ENCODE measurements around the gene SYN1.

SYN1 gene

GRCh38 chrX:47611926-47612325 lies 7.7 kb downstream of the SYN1 start:
- H3K27me3 ChIP-seq (ENCODE audit: insufficient read depth, low read length, poor library complexity) = no peaks in the 10 kb centered on the region
- no CpG with 5 or more reads among the region's 2 CpGs for WGBS (ENCODE audit: extremely low coverage, insufficient coverage, low lambda C conversion rate)
- H3K23ac ChIP-seq (ENCODE audit: low read length) = no peak overlapping the region
- no peak overlapping the region for H2BK15ac ChIP-seq (replicated peaks; ENCODE audit: low read depth)
- H3K4me3 ChIP-seq (ENCODE audit: low read length) = no peak overlapping the region
- H3K9ac ChIP-seq (ENCODE audit: low read length) = no peak overlapping the region
- no peak overlapping the region for H4K8ac ChIP-seq (ENCODE audit: low read depth, low read length)
- peaks cover 2% of the 10 kb centered on the region for H3K4me1 ChIP-seq (ENCODE audit: control insufficient read depth, low read depth, low read length)
- no peak overlapping the region for H2BK120ac ChIP-seq (ENCODE audit: low read depth, low read length)
- H3K27ac ChIP-seq (ENCODE audit: low read depth, low read length) = no peak overlapping the region
- no peak for DNase-seq
- H2AK5ac ChIP-seq (ENCODE audit: low read length) = no peak overlapping the region
- H2BK5ac ChIP-seq (ENCODE audit: low read length) = no peak overlapping the region
- no peak overlapping the region for H3K56ac ChIP-seq (ENCODE audit: low read length)
- no peak overlapping the region for H3K18ac ChIP-seq (ENCODE audit: low read length)
- no peaks in the 10 kb centered on the region for H3K36me3 ChIP-seq (ENCODE audit: control insufficient read depth, insufficient read depth, low read length)
- no peaks in the 10 kb centered on the region for H3K79me1 ChIP-seq (ENCODE audit: low read length)
- H3K4me2 ChIP-seq (ENCODE audit: low read length) = no peak overlapping the region
- H3K4ac ChIP-seq (ENCODE audit: low read depth, low read length) = no peak overlapping the region
- H3K79me2 ChIP-seq (ENCODE audit: control insufficient read depth, insufficient read depth, low read length) = no peaks in the 10 kb centered on the region
- H4K5ac ChIP-seq (ENCODE audit: low read length) = no peak overlapping the region

GRCh38 chrX:47611489-47611888 lies 8.2 kb downstream of the SYN1 start:
- H3K18ac ChIP-seq (ENCODE audit: low read length) = no peak overlapping the region
- no peaks in the 10 kb centered on the region for H3K27me3 ChIP-seq (ENCODE audit: insufficient read depth, low read length, poor library complexity)
- H3K4ac ChIP-seq (ENCODE audit: low read depth, low read length) = no peak overlapping the region
- H2BK5ac ChIP-seq (ENCODE audit: low read length) = no peak overlapping the region
- no peak overlapping the region for H3K4me3 ChIP-seq (ENCODE audit: low read length)
- H4K5ac ChIP-seq (ENCODE audit: low read length) = no peak overlapping the region
- H3K23ac ChIP-seq (ENCODE audit: low read length) = no peak overlapping the region
- H3K56ac ChIP-seq (ENCODE audit: low read length) = no peak overlapping the region
- no peak overlapping the region for H2BK120ac ChIP-seq (ENCODE audit: low read depth, low read length)
- H2BK15ac ChIP-seq (replicated peaks; ENCODE audit: low read depth) = no peak overlapping the region
- no peaks in the 10 kb centered on the region for H3K79me1 ChIP-seq (ENCODE audit: low read length)
- no peak overlapping the region for H4K8ac ChIP-seq (ENCODE audit: low read depth, low read length)
- WGBS (ENCODE audit: extremely low coverage, insufficient coverage, low lambda C conversion rate) = no CpG with 5 or more reads among the region's 2 CpGs
- no peak for DNase-seq
- peaks cover 2% of the 10 kb centered on the region for H3K4me1 ChIP-seq (ENCODE audit: control insufficient read depth, low read depth, low read length)
- no peaks in the 10 kb centered on the region for H3K36me3 ChIP-seq (ENCODE audit: control insufficient read depth, insufficient read depth, low read length)
- H3K9ac ChIP-seq (ENCODE audit: low read length) = no peak overlapping the region
- H3K79me2 ChIP-seq (ENCODE audit: control insufficient read depth, insufficient read depth, low read length) = no peaks in the 10 kb centered on the region
- no peak overlapping the region for H3K4me2 ChIP-seq (ENCODE audit: low read length)
- H3K27ac ChIP-seq (ENCODE audit: low read depth, low read length) = no peak overlapping the region
- H2AK5ac ChIP-seq (ENCODE audit: low read length) = no peak overlapping the region

GRCh38 chrX:47610511-47610910 lies 9.1 kb downstream of the SYN1 start:
- no peak overlapping the region for H2BK120ac ChIP-seq (ENCODE audit: low read depth, low read length)
- H2AK5ac ChIP-seq (ENCODE audit: low read length) = no peak overlapping the region
- DNase-seq = no peak
- H3K4me2 ChIP-seq (ENCODE audit: low read length) = no peak overlapping the region
- no peak overlapping the region for H2BK15ac ChIP-seq (replicated peaks; ENCODE audit: low read depth)
- WGBS (ENCODE audit: extremely low coverage, insufficient coverage, low lambda C conversion rate) = no CpG with 5 or more reads among the region's 4 CpGs
- no peaks in the 10 kb centered on the region for H3K27me3 ChIP-seq (ENCODE audit: insufficient read depth, low read length, poor library complexity)
- no peak overlapping the region for H3K4ac ChIP-seq (ENCODE audit: low read depth, low read length)
- H3K18ac ChIP-seq (ENCODE audit: low read length) = no peak overlapping the region
- no peaks in the 10 kb centered on the region for H3K79me2 ChIP-seq (ENCODE audit: control insufficient read depth, insufficient read depth, low read length)
- peaks cover 2% of the 10 kb centered on the region for H3K4me1 ChIP-seq (ENCODE audit: control insufficient read depth, low read depth, low read length)
- H3K27ac ChIP-seq (ENCODE audit: low read depth, low read length) = no peak overlapping the region
- H4K5ac ChIP-seq (ENCODE audit: low read length) = no peak overlapping the region
- no peak overlapping the region for H4K8ac ChIP-seq (ENCODE audit: low read depth, low read length)
- H3K23ac ChIP-seq (ENCODE audit: low read length) = no peak overlapping the region
- no peak overlapping the region for H2BK5ac ChIP-seq (ENCODE audit: low read length)
- no peak overlapping the region for H3K56ac ChIP-seq (ENCODE audit: low read length)
- H3K4me3 ChIP-seq (ENCODE audit: low read length) = no peak overlapping the region
- no peaks in the 10 kb centered on the region for H3K36me3 ChIP-seq (ENCODE audit: control insufficient read depth, insufficient read depth, low read length)
- no peaks in the 10 kb centered on the region for H3K79me1 ChIP-seq (ENCODE audit: low read length)
- no peak overlapping the region for H3K9ac ChIP-seq (ENCODE audit: low read length)

- Histone ChIP-seq H4K8ac (ENCODE audit: low read depth, low read length) (no peak overlapping the region), H3K79me2 (ENCODE audit: control insufficient read depth, insufficient read depth, low read length) (no peaks in the 10 kb centered on the region), H3K4me3 (ENCODE audit: low read length) (no peak overlapping the region), H3K4ac (ENCODE audit: low read depth, low read length) (peak overlapping the region; percentile 76), H3K4me2 (ENCODE audit: low read length) (no peak overlapping the region), H3K79me1 (ENCODE audit: low read length) (no peaks in the 10 kb centered on the region), H2BK15ac (replicated peaks; ENCODE audit: low read depth) (no peak overlapping the region), H3K36me3 (ENCODE audit: control insufficient read depth, insufficient read depth, low read length) (no peaks in the 10 kb centered on the region), H3K27ac (ENCODE audit: low read depth, low read length) (no peak overlapping the region), H3K4me1 (ENCODE audit: control insufficient read depth, low read depth, low read length) (peaks cover 2% of the 10 kb centered on the region), H3K18ac (ENCODE audit: low read length) (no peak overlapping the region), H2BK5ac (ENCODE audit: low read length) (peak overlapping the region; percentile 67), H4K5ac (ENCODE audit: low read length) (no peak overlapping the region), H3K9ac (ENCODE audit: low read length) (no peak overlapping the region), H3K56ac (ENCODE audit: low read length) (peak overlapping the region; percentile 84), H2BK120ac (ENCODE audit: low read depth, low read length) (no peak overlapping the region), H2AK5ac (ENCODE audit: low read length) (no peak overlapping the region), H3K23ac (ENCODE audit: low read length) (no peak overlapping the region), H3K27me3 (ENCODE audit: insufficient read depth, low read length, poor library complexity) (no peaks in the 10 kb centered on the region)
- WGBS (ENCODE audit: extremely low coverage, insufficient coverage, low lambda C conversion rate) = no CpG with 5 or more reads among the region's 9 CpGs
- DNase-seq = peak; percentile 92
Observed at GRCh38 chrX:47608130-47608810, 11.4 kb downstream of the SYN1 start.

GRCh38 chrX:47607091-47607490 lies 12.6 kb downstream of the SYN1 start:
- Histone ChIP-seq H3K4me2 (ENCODE audit: low read length) (no peak overlapping the region), H3K18ac (ENCODE audit: low read length) (no peak overlapping the region), H4K8ac (ENCODE audit: low read depth, low read length) (no peak overlapping the region), H2BK120ac (ENCODE audit: low read depth, low read length) (no peak overlapping the region), H3K4me1 (ENCODE audit: control insufficient read depth, low read depth, low read length) (peaks cover 2% of the 10 kb centered on the region), H3K27ac (ENCODE audit: low read depth, low read length) (no peak overlapping the region), H3K79me2 (ENCODE audit: control insufficient read depth, insufficient read depth, low read length) (no peaks in the 10 kb centered on the region), H3K9ac (ENCODE audit: low read length) (no peak overlapping the region), H3K23ac (ENCODE audit: low read length) (no peak overlapping the region), H2BK5ac (ENCODE audit: low read length) (no peak overlapping the region), H3K56ac (ENCODE audit: low read length) (no peak overlapping the region), H2AK5ac (ENCODE audit: low read length) (no peak overlapping the region), H3K4me3 (ENCODE audit: low read length) (no peak overlapping the region), H3K36me3 (ENCODE audit: control insufficient read depth, insufficient read depth, low read length) (no peaks in the 10 kb centered on the region), H3K4ac (ENCODE audit: low read depth, low read length) (no peak overlapping the region), H2BK15ac (replicated peaks; ENCODE audit: low read depth) (no peak overlapping the region), H3K27me3 (ENCODE audit: insufficient read depth, low read length, poor library complexity) (no peaks in the 10 kb centered on the region), H3K79me1 (ENCODE audit: low read length) (no peaks in the 10 kb centered on the region), H4K5ac (ENCODE audit: low read length) (no peak overlapping the region)
- no peak for DNase-seq

GRCh38 chrX:47605024-47605423 lies 14.6 kb downstream of the SYN1 start:
- WGBS (ENCODE audit: extremely low coverage, insufficient coverage, low lambda C conversion rate) = no CpG with 5 or more reads among the region's 9 CpGs
- Histone ChIP-seq H2BK15ac (replicated peaks; ENCODE audit: low read depth) (no peak overlapping the region), H3K79me2 (ENCODE audit: control insufficient read depth, insufficient read depth, low read length) (no peaks in the 10 kb centered on the region), H3K9ac (ENCODE audit: low read length) (no peak overlapping the region), H2BK120ac (ENCODE audit: low read depth, low read length) (no peak overlapping the region), H3K36me3 (ENCODE audit: control insufficient read depth, insufficient read depth, low read length) (no peaks in the 10 kb centered on the region), H3K4ac (ENCODE audit: low read depth, low read length) (no peak overlapping the region), H3K4me3 (ENCODE audit: low read length) (no peak overlapping the region), H3K79me1 (ENCODE audit: low read length) (no peaks in the 10 kb centered on the region), H2BK5ac (ENCODE audit: low read length) (no peak overlapping the region), H3K18ac (ENCODE audit: low read length) (no peak overlapping the region), H3K4me2 (ENCODE audit: low read length) (no peak overlapping the region), H4K8ac (ENCODE audit: low read depth, low read length) (no peak overlapping the region), H3K56ac (ENCODE audit: low read length) (no peak overlapping the region), H2AK5ac (ENCODE audit: low read length) (no peak overlapping the region), H3K4me1 (ENCODE audit: control insufficient read depth, low read depth, low read length) (peaks cover 2% of the 10 kb centered on the region), H3K27me3 (ENCODE audit: insufficient read depth, low read length, poor library complexity) (no peaks in the 10 kb centered on the region), H4K5ac (ENCODE audit: low read length) (no peak overlapping the region), H3K23ac (ENCODE audit: low read length) (no peak overlapping the region), H3K27ac (ENCODE audit: low read depth, low read length) (no peak overlapping the region)
- no peak for DNase-seq

Data from mesendoderm (in vitro differentiated cells).